ENCODE results near the gene ZMYND8. TPM values are rescaled to one million over a fixed set of nuclear protein-coding genes. Genes with fewer than 3 reads are reported as not detected.

ZMYND8 gene
- total and polyA plus RNA-seq, 2 of the 8 experiments (the other 6 are each of a cell fraction or from before 2014, with no cell fraction given), result 50.5 to 163 TPM

GRCh38 chr20:47220161-47220582 lies 136.3 kb downstream of the ZMYND8 start (continued):
- TF ChIP-seq CTCF (IDR thresholded peaks at IDR 0.05; ENCODE audit: control extremely low read depth in 1 of 3, insufficient read depth in 1 of 3, low read depth in 1 of 3, low read length in 3 of 3) (peak; percentile 61 to 74 (median 66)), CHD7 (IDR thresholded peaks at IDR 0.05; ENCODE audit: insufficient replicate concordance, low read length) (no peak), YY1 (IDR thresholded peaks at IDR 0.05; ENCODE audit: low read depth, low read length) (peak; percentile 90), SUZ12 (IDR thresholded peaks at IDR 0.05; ENCODE audit: low read length) (no peak), CTBP2 (IDR thresholded peaks at IDR 0.05; ENCODE audit: borderline replicate concordance, insufficient read depth, insufficient read length, low read length) (no peak), ATF2 (IDR thresholded peaks at IDR 0.05; ENCODE audit: low read length) (no peak)

All from H1 (cell line).